H1 (cell line): Measurements from ENCODE around the gene CAMK2D. TPM values are rescaled to one million over a fixed set of nuclear protein-coding genes. Genes with fewer than 3 reads are reported as not detected.

Experiments
- CHD2 ChIP-seq: IDR thresholded peaks from 2 replicates; pipeline ENCODE4 v1.6.1; 2012; ENCODE audit warnings: low read length, improper control_type of control experiment
- CTBP2 ChIP-seq: IDR thresholded peaks from 2 replicates; pipeline ENCODE4 v1.7.0; 2011; ENCODE audit warnings: borderline replicate concordance, mild to moderate bottlenecking, moderate library complexity, mixed read lengths, low read length; ENCODE audit not compliant: insufficient read depth, insufficient read length
- EZH2 ChIP-seq: fragments of 200-600 bp; sonication (generic); IDR thresholded peaks from 2 replicates; pipeline ENCODE4 v1.7.1; 2012; ENCODE audit warnings: low read depth, mild to moderate bottlenecking, moderate library complexity, low read length, inconsistent platforms; ENCODE audit not compliant: severe bottlenecking
- GABPA ChIP-seq: IDR thresholded peaks from 2 replicates; pipeline ENCODE4 v1.6.1; 2011; ENCODE audit warnings: mild to moderate bottlenecking, low read length, moderate library complexity, borderline replicate concordance; ENCODE audit not compliant: insufficient read depth
- PHF8 ChIP-seq: fragments of 200-600 bp; sonication (generic); conservative IDR thresholded peaks from 2 replicates; pipeline ENCODE4 v1.7.1; 2012; ENCODE audit warnings: low read depth, mild to moderate bottlenecking, inconsistent platforms, low read length, moderate library complexity
- RFX5 ChIP-seq: IDR thresholded peaks from 2 replicates; pipeline ENCODE4 v1.6.1; 2011; ENCODE audit warnings: low read depth, low read length, improper control_type of control experiment, borderline replicate concordance
- polyA plus RNA-seq, 7 experiments: library from polyadenylated mRNA; depleted of rRNA in 3 of 7; stranded (reverse) in 5 of 7; unstranded in 2 of 7; fragments of >200 nt in 5 of 7; fragments of 200-250 nt in 2 of 7; gene quantifications; 1 replicate in 5 of 7; 2 replicates in 1 of 7; 4 replicates in 1 of 7; pipeline versions ENCODE4 v1.2.1 to v1.2.3, GENCODE V29; 2011 to 2013; ENCODE audit warnings: missing spikeins in 2 of 7, mixed read lengths in 2 of 7
- total RNA-seq: library from RNA; stranded (reverse); fragmentation: NEBNext Ultra II Directional; extraction: Animal tissue kit (Norgen Biotek cat#: 25700); gene quantifications from 2 replicates; pipeline ENCODE4 v1.2.1, GENCODE V29; 2021
- TF ChIP-seq, protein P1 (sequence below): fragments of 300-600 bp; sonication (generic); IDR thresholded peaks from 2 replicates; pipeline ENCODE4 v1.7.1; 2012; ENCODE audit warnings: low read length, moderate library complexity, mild to moderate bottlenecking, inconsistent platforms; ENCODE audit not compliant: insufficient replicate concordance
- TF ChIP-seq, protein P2 (sequence below): IDR thresholded peaks from 2 replicates; pipeline ENCODE4 v1.6.1; 2011; ENCODE audit warnings: low read depth, mild to moderate bottlenecking, low read length; ENCODE audit not compliant: insufficient read depth

CAMK2D gene
- total and polyA plus RNA-seq, 2 of the 8 experiments (the other 6 are each of a cell fraction or from before 2014, with no cell fraction given): 3.2 to 7.0 TPM

DNA sequence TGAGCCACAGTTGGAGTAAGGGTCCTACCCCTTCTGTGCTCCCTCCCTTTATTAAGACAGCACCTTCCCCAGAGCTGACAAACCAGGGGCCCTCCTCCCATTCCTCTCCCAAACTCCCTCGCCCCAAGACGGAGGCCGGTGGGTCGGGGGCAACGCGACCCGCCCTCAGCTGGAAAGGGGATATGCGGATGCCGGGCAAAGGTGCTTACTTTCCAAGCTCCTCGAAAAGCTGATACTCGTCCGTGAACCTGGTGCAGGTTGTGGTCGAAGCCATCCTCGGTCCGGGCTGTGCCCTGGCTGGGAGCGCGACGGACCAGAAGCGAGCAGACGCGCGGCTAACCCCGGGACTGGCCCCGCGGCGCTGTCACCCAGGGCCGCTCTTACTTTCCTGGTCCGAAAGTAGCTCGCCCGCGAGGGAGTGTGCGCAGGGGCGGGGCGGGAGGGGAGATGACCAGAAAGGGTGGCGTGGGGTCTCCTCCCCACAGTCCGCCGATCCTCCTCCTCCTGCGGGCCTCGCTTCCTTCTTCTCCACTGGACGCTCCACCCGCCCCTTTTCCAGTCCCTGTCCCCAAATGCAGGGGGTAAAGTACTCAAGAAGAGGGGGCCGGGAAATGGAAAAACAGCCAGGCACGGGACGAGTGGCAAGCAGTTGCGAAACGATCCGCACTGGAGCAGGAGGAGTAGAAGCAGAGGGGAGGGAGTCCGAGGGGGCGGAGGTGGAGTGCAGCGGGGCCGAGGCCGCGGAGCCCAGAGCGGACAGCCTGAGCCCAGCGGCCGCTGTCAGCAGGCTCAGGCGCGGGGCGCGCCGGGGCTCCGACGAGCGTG, 531 bp downstream of the CAMK2D start (continued):
- TF ChIP-seq, protein P1, sequence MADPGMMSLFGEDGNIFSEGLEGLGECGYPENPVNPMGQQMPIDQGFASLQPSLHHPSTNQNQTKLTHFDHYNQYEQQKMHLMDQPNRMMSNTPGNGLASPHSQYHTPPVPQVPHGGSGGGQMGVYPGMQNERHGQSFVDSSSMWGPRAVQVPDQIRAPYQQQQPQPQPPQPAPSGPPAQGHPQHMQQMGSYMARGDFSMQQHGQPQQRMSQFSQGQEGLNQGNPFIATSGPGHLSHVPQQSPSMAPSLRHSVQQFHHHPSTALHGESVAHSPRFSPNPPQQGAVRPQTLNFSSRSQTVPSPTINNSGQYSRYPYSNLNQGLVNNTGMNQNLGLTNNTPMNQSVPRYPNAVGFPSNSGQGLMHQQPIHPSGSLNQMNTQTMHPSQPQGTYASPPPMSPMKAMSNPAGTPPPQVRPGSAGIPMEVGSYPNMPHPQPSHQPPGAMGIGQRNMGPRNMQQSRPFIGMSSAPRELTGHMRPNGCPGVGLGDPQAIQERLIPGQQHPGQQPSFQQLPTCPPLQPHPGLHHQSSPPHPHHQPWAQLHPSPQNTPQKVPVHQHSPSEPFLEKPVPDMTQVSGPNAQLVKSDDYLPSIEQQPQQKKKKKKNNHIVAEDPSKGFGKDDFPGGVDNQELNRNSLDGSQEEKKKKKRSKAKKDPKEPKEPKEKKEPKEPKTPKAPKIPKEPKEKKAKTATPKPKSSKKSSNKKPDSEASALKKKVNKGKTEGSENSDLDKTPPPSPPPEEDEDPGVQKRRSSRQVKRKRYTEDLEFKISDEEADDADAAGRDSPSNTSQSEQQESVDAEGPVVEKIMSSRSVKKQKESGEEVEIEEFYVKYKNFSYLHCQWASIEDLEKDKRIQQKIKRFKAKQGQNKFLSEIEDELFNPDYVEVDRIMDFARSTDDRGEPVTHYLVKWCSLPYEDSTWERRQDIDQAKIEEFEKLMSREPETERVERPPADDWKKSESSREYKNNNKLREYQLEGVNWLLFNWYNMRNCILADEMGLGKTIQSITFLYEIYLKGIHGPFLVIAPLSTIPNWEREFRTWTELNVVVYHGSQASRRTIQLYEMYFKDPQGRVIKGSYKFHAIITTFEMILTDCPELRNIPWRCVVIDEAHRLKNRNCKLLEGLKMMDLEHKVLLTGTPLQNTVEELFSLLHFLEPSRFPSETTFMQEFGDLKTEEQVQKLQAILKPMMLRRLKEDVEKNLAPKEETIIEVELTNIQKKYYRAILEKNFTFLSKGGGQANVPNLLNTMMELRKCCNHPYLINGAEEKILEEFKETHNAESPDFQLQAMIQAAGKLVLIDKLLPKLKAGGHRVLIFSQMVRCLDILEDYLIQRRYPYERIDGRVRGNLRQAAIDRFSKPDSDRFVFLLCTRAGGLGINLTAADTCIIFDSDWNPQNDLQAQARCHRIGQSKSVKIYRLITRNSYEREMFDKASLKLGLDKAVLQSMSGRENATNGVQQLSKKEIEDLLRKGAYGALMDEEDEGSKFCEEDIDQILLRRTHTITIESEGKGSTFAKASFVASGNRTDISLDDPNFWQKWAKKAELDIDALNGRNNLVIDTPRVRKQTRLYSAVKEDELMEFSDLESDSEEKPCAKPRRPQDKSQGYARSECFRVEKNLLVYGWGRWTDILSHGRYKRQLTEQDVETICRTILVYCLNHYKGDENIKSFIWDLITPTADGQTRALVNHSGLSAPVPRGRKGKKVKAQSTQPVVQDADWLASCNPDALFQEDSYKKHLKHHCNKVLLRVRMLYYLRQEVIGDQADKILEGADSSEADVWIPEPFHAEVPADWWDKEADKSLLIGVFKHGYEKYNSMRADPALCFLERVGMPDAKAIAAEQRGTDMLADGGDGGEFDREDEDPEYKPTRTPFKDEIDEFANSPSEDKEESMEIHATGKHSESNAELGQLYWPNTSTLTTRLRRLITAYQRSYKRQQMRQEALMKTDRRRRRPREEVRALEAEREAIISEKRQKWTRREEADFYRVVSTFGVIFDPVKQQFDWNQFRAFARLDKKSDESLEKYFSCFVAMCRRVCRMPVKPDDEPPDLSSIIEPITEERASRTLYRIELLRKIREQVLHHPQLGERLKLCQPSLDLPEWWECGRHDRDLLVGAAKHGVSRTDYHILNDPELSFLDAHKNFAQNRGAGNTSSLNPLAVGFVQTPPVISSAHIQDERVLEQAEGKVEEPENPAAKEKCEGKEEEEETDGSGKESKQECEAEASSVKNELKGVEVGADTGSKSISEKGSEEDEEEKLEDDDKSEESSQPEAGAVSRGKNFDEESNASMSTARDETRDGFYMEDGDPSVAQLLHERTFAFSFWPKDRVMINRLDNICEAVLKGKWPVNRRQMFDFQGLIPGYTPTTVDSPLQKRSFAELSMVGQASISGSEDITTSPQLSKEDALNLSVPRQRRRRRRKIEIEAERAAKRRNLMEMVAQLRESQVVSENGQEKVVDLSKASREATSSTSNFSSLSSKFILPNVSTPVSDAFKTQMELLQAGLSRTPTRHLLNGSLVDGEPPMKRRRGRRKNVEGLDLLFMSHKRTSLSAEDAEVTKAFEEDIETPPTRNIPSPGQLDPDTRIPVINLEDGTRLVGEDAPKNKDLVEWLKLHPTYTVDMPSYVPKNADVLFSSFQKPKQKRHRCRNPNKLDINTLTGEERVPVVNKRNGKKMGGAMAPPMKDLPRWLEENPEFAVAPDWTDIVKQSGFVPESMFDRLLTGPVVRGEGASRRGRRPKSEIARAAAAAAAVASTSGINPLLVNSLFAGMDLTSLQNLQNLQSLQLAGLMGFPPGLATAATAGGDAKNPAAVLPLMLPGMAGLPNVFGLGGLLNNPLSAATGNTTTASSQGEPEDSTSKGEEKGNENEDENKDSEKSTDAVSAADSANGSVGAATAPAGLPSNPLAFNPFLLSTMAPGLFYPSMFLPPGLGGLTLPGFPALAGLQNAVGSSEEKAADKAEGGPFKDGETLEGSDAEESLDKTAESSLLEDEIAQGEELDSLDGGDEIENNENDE: no peak
- TF ChIP-seq RFX5 (no peak), EZH2 (no peak), PHF8 (no peak; the same call in 1 of the 2 replicates), CTBP2 (peak; percentile 88), CHD2 (no peak), GABPA (no peak)
- TF ChIP-seq, protein P2, sequence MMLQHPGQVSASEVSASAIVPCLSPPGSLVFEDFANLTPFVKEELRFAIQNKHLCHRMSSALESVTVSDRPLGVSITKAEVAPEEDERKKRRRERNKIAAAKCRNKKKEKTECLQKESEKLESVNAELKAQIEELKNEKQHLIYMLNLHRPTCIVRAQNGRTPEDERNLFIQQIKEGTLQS: no peak
